A673 (cell line): Measurements from ENCODE around the gene APBB2.

Experiments
- EZH2 ChIP-seq: fragments of 200-600 bp; sonication (generic); IDR thresholded peaks from 2 replicates; pipeline ENCODE4 v1.6.1; 2017; ENCODE audit warnings: borderline replicate concordance, low read depth, mild to moderate bottlenecking, mixed read lengths, antibody characterized with exemption, low read length; ENCODE audit not compliant: poor library complexity, severe bottlenecking
- TF ChIP-seq, protein P1 (sequence below): fragments of 300-800, 200-600 bp; sonication (generic); conservative IDR thresholded peaks from 2 replicates; pipeline ENCODE4 v1.5.1; 2017; ENCODE audit warnings: low read depth, mild to moderate bottlenecking, antibody characterized with exemption, low read length, moderate library complexity, mixed read lengths

DNA sequence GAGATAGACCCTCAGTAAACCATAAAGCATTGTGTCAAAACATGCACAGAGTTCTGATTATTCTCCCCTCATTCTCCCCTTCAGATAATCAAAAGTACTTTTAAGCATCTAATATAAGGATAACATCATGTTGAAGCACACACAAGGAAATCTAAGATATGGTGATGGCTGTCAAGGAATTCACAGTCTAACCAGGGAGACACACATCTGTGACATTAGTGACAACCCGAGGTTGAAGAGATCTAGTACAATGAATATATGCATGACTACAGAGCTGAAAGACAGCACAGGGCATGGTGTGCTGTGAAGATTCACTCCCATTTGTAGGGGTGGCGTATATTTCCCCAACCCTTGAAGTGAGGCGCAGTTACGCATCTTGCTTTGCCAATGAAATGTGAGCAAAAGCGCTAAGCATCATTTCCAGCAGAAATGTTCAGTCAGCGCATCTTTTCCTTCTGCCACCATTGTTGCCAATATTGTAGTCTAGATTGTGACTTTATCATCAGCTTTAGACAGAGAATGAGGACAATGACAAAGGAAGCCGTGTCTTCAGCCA, 342.6 kb downstream of the APBB2 start:
- TF ChIP-seq, protein P1, sequence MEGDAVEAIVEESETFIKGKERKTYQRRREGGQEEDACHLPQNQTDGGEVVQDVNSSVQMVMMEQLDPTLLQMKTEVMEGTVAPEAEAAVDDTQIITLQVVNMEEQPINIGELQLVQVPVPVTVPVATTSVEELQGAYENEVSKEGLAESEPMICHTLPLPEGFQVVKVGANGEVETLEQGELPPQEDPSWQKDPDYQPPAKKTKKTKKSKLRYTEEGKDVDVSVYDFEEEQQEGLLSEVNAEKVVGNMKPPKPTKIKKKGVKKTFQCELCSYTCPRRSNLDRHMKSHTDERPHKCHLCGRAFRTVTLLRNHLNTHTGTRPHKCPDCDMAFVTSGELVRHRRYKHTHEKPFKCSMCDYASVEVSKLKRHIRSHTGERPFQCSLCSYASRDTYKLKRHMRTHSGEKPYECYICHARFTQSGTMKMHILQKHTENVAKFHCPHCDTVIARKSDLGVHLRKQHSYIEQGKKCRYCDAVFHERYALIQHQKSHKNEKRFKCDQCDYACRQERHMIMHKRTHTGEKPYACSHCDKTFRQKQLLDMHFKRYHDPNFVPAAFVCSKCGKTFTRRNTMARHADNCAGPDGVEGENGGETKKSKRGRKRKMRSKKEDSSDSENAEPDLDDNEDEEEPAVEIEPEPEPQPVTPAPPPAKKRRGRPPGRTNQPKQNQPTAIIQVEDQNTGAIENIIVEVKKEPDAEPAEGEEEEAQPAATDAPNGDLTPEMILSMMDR, result no peak
- no peak for TF ChIP-seq EZH2
